Measurements from ENCODE around the gene PDGFD.

The PDGFD gene

DNA sequence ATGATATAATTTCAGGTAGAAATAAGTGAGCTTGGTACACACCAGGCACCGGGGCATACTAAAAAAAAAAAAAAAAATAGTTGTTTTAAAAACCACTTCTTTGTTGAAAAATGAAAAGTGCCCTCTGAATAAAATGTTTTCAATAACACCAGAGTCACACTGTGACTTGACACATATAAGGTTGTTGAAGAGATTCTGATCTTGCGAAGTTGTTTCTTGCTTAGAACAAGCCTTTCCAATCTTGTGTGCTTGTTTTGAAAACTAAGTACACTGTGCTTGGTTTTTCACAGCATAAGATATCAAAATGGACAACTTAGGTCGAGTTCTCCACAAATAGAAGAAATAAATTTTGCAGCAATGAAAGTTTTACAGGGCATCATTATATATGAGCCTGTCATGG lies 17.0 kb downstream of the PDGFD start:
- Histone ChIP-seq H3K4me1 (ENCODE audit: low read length) (no peaks in the 10 kb centered on the region), H3K4me2 (ENCODE audit: low read length) (no peak overlapping the region), H3K4me3 (ENCODE audit: low read length) (no peak overlapping the region), H2AFZ (ENCODE audit: low read depth, low read length) (no peak overlapping the region), H3K9me3 (ENCODE audit: insufficient read depth, low read length) (no peaks in the 10 kb centered on the region), H3K9ac (ENCODE audit: low read length) (no peak overlapping the region), H4K20me1 (ENCODE audit: insufficient read depth, low read length) (no peaks in the 10 kb centered on the region), H3K27ac (ENCODE audit: low read length) (no peak overlapping the region), H3K79me2 (ENCODE audit: low read length) (no peaks in the 10 kb centered on the region), H3K36me3 (replicated peaks; ENCODE audit: low read depth, low read length) (no peaks in the 10 kb centered on the region), H3K27me3 (ENCODE audit: low read depth, low read length) (no peaks in the 10 kb centered on the region)
- no peak for TF ChIP-seq EZH2phosphoT487 (IDR thresholded peaks at IDR 0.05; ENCODE audit: low read depth)
- TF ChIP-seq, protein P1, sequence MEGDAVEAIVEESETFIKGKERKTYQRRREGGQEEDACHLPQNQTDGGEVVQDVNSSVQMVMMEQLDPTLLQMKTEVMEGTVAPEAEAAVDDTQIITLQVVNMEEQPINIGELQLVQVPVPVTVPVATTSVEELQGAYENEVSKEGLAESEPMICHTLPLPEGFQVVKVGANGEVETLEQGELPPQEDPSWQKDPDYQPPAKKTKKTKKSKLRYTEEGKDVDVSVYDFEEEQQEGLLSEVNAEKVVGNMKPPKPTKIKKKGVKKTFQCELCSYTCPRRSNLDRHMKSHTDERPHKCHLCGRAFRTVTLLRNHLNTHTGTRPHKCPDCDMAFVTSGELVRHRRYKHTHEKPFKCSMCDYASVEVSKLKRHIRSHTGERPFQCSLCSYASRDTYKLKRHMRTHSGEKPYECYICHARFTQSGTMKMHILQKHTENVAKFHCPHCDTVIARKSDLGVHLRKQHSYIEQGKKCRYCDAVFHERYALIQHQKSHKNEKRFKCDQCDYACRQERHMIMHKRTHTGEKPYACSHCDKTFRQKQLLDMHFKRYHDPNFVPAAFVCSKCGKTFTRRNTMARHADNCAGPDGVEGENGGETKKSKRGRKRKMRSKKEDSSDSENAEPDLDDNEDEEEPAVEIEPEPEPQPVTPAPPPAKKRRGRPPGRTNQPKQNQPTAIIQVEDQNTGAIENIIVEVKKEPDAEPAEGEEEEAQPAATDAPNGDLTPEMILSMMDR (IDR thresholded peaks at IDR 0.05; ENCODE audit: low read depth, low read length), result no peak

DNA sequence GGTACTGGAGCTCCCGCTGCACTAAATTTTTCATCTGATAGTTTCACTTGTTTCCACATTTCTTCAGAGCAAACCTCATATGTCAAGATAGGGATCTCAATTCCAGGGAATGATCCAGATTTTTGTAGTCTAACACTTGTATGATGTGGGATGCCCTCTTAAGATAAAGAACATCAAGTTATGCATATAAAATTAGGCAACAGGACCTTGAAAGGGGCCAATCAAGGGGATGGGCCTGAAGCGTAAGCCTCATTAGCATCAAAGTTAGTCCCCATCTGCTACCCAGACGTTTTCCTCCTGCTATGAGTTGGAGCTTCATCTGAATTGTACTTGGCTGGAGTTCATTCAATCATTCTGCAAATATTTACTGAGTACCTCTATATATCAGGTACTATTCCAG lies 17.5 kb downstream of the PDGFD start:
- Histone ChIP-seq H3K9ac (ENCODE audit: low read length) (no peak overlapping the region), H3K4me2 (ENCODE audit: low read length) (no peak overlapping the region), H3K4me1 (ENCODE audit: low read length) (no peaks in the 10 kb centered on the region), H3K27ac (ENCODE audit: low read length) (no peak overlapping the region), H2AFZ (ENCODE audit: low read depth, low read length) (no peak overlapping the region), H3K4me3 (ENCODE audit: low read length) (no peak overlapping the region), H3K27me3 (ENCODE audit: low read depth, low read length) (no peaks in the 10 kb centered on the region), H4K20me1 (ENCODE audit: insufficient read depth, low read length) (no peaks in the 10 kb centered on the region), H3K9me3 (ENCODE audit: insufficient read depth, low read length) (no peaks in the 10 kb centered on the region), H3K79me2 (ENCODE audit: low read length) (no peaks in the 10 kb centered on the region), H3K36me3 (replicated peaks; ENCODE audit: low read depth, low read length) (no peaks in the 10 kb centered on the region)
- TF ChIP-seq, protein P1 (IDR thresholded peaks at IDR 0.05; ENCODE audit: low read depth, low read length), result no peak
- TF ChIP-seq EZH2phosphoT487 (IDR thresholded peaks at IDR 0.05; ENCODE audit: low read depth), result no peak

DNA sequence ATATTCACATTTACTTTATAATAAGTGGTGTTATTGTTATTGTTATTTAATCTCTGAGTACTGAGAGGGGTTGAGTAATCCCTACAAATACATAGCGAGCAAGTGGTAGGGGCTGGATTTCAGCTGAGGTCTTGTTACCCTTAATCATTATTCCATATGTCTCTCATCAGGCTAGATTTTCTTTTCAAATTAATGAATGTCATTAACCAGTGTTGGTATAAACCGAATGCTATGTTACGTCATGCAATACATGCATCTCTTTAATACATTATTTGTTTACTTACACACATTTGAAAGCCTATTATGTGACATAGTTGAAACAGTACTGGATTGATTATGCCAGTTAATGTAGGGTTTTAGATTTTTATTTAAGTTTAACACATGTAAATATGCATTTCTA lies 18.9 kb downstream of the PDGFD start:
- no peak overlapping the region for H3K27ac ChIP-seq (ENCODE audit: low read length)
- no peaks in the 10 kb centered on the region for H3K27me3 ChIP-seq (ENCODE audit: low read depth, low read length)

DNA sequence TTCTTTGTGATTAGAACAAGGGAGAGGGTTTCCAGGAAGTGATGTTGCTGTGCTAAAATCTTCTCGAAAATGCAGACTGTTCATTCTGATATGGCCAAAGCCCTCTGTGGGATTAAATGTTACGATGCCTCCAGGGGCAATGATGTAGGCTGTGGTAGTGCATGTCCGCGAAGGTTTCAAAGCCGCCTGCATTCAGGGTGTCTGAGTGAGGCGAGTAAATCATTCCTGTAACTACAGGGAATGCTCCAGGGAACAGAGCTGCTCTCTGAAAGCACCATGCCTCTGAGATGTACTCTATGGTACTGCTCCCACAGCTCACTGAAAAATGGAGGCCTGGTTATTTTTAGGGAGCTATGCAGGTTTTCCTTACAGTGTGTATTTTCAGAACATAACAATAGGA lies 21.2 kb downstream of the PDGFD start:
- no peaks in the 10 kb centered on the region for H3K36me3 ChIP-seq (replicated peaks; ENCODE audit: low read depth, low read length)
- no peaks in the 10 kb centered on the region for H3K27me3 ChIP-seq (ENCODE audit: low read depth, low read length)
- TF ChIP-seq EZH2phosphoT487 (IDR thresholded peaks at IDR 0.05; ENCODE audit: low read depth), result no peak
- TF ChIP-seq, protein P1 (IDR thresholded peaks at IDR 0.05; ENCODE audit: low read depth, low read length), result no peak
- H3K27ac ChIP-seq (ENCODE audit: low read length), result no peak overlapping the region
- no peaks in the 10 kb centered on the region for H3K79me2 ChIP-seq (ENCODE audit: low read length)
- no peaks in the 10 kb centered on the region for H3K9me3 ChIP-seq (ENCODE audit: insufficient read depth, low read length)
- H3K4me3 ChIP-seq (ENCODE audit: low read length), result no peak overlapping the region
- no peak overlapping the region for H3K4me2 ChIP-seq (ENCODE audit: low read length)
- no peaks in the 10 kb centered on the region for H4K20me1 ChIP-seq (ENCODE audit: insufficient read depth, low read length)
- no peaks in the 10 kb centered on the region for H3K4me1 ChIP-seq (ENCODE audit: low read length)
- no peak overlapping the region for H2AFZ ChIP-seq (ENCODE audit: low read depth, low read length)
- no peak overlapping the region for H3K9ac ChIP-seq (ENCODE audit: low read length)

More for the DNA sequence above, 18.9 kb downstream of the PDGFD start:
- H3K4me3 ChIP-seq (ENCODE audit: low read length), result no peak overlapping the region
- no peak overlapping the region for H3K4me2 ChIP-seq (ENCODE audit: low read length)
- no peak overlapping the region for H2AFZ ChIP-seq (ENCODE audit: low read depth, low read length)
- H3K79me2 ChIP-seq (ENCODE audit: low read length), result no peaks in the 10 kb centered on the region
- H4K20me1 ChIP-seq (ENCODE audit: insufficient read depth, low read length), result no peaks in the 10 kb centered on the region
- no peaks in the 10 kb centered on the region for H3K4me1 ChIP-seq (ENCODE audit: low read length)
- H3K9me3 ChIP-seq (ENCODE audit: insufficient read depth, low read length), result no peaks in the 10 kb centered on the region
- no peaks in the 10 kb centered on the region for H3K36me3 ChIP-seq (replicated peaks; ENCODE audit: low read depth, low read length)
- no peak overlapping the region for H3K9ac ChIP-seq (ENCODE audit: low read length)
- TF ChIP-seq, protein P1 (IDR thresholded peaks at IDR 0.05; ENCODE audit: low read depth, low read length), result no peak
- no peak for TF ChIP-seq EZH2phosphoT487 (IDR thresholded peaks at IDR 0.05; ENCODE audit: low read depth)

All from OCI-LY3 (cell line).